Stomach (tissue), 4 donors: ENCODE measurements around the gene CCNE1.

Experiments used
- POLR2A ChIP-seq, 4 donors: fragments of 450-650 bp; IDR thresholded peaks; one replicate each; pipeline ENCODE4 v1.6.1; 2016; ENCODE audit warnings: antibody characterized with exemption in 4 of 4, control low read depth in 2 of 4, mild to moderate bottlenecking in 1 of 4, moderate library complexity in 1 of 4
- POLR2AphosphoS5 ChIP-seq, 3 donors: sonication (generic); formaldehyde crosslinking; IDR thresholded peaks; one replicate each; pipeline ENCODE4 v1.6.1; 2016; ENCODE audit warnings: antibody characterized with exemption in 3 of 3
- TF ChIP-seq, protein P1 (sequence below), 7 experiments: fragments of 450-650 bp in 4 of 7; fragments of 200-600 bp in 3 of 7; sonication (generic) in 3 of 7; IDR thresholded peaks; one replicate each; pipeline ENCODE4 v1.5.1; 2016 to 2019; ENCODE audit warnings: antibody characterized with exemption in 7 of 7, control low read depth in 2 of 7, mild to moderate bottlenecking in 1 of 7

- TF ChIP-seq, protein P1, sequence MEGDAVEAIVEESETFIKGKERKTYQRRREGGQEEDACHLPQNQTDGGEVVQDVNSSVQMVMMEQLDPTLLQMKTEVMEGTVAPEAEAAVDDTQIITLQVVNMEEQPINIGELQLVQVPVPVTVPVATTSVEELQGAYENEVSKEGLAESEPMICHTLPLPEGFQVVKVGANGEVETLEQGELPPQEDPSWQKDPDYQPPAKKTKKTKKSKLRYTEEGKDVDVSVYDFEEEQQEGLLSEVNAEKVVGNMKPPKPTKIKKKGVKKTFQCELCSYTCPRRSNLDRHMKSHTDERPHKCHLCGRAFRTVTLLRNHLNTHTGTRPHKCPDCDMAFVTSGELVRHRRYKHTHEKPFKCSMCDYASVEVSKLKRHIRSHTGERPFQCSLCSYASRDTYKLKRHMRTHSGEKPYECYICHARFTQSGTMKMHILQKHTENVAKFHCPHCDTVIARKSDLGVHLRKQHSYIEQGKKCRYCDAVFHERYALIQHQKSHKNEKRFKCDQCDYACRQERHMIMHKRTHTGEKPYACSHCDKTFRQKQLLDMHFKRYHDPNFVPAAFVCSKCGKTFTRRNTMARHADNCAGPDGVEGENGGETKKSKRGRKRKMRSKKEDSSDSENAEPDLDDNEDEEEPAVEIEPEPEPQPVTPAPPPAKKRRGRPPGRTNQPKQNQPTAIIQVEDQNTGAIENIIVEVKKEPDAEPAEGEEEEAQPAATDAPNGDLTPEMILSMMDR (IDR thresholded peaks at IDR 0.05): no peak
- no peak for TF ChIP-seq POLR2A (IDR thresholded peaks at IDR 0.05)
- TF ChIP-seq POLR2AphosphoS5 (IDR thresholded peaks at IDR 0.05): no peak
These were observed 489 bp downstream of the CCNE1 start for GRCh38 chr19:29812080-29812880.
